IPS-NIHi7 (cell line): ENCODE data around the gene CCDC194.
A peak's percentile ranks its signal among the peaks of the same experiment; 100 is the strongest.

Experiments used
- DNase-seq: peaks from one replicate; pipeline ENCODE4 v3.0.0; 2012; ENCODE audit warnings: mixed read lengths; ENCODE audit errors: extremely low spot score

Gene CCDC194

GRCh38 chr19:17406046-17406886 is 12.3 kb upstream of the CCDC194 start:
- DNase-seq = no peak

- DNase-seq = peak; percentile 68
Observed at GRCh38 chr19:17405250-17406045, 11.5 kb upstream of the CCDC194 start, which contains the start of gene BST2. BST2 (minus strand) TSS chr19:17405630; CDS start chr19:17405575, 55 bp downstream.

- DNase-seq = no peak
Observed at GRCh38 chr19:17404621-17405249, 10.7 kb upstream of the CCDC194 start.

DNA sequence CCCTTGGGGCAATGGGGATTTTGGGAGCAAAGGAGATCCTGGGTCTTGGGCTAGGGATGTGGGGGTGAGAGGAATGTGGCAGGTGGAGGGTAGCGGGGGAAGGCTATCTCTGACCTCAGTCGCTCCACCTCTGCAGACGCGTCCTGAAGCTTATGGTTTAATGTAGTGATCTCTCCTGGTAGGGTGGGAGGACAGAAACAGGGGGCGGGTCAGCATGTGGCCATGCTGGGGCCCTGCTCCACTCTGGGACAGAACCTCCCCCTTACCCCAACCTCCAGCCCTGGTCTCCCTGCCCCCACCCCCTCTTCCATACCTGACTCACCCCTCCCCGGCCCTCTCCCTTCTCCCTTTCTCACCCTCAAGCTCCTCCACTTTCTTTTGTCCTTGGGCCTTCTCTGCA is 10.0 kb upstream of the CCDC194 start:
- peak; percentile 32 for DNase-seq

DNA sequence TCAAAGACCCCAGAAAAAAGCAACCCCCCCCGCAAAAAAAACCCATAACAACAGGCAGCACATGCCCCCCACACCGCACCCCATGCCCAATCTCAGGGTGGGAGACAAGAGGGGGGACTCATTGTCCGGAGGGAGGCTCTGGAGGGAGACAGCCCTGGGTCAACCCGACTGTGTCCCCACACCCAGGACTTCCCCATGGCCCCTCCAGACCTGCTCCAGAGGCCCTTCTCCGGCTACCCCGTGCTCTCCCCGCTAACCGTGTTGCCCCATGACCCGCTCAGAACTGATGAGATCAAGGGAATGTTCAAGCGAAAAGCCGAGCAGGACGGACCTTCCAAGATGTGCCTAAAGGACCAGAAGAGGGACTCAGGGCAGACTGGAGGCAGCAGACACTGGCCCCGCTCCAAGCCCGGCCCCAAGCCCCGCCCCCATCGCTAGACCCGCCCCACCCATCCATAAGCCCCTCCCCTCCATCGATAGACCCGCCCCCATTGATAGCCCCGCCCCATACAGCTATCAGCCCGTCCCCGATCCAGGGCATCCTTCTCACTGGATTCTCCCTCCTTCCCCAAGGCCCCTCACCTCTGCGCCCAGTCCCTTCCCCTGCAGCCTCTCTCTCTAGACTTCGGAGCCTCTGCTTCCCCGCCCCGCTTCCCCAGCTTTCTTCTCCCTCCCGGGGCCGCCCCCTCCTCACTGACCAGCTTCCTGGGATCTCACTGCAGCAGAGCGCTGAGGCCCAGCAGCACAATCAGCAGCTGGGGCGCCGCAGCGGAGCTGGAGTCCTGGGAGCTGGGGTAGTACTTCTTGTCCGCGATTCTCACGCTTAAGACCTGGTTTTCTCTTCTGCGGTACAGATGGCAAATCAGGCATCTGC is 9.2 kb upstream of the CCDC194 start:
- DNase-seq = peak; percentile 95

GRCh38 chr19:17401628-17402027 is 7.6 kb upstream of the CCDC194 start:
- DNase-seq = no peak

GRCh38 chr19:17398902-17399527 is 5.0 kb upstream of the CCDC194 start:
- DNase-seq = no peak

- DNase-seq = peak; percentile 83
Observed at GRCh38 chr19:17394891-17395415, 957 bp upstream of the CCDC194 start.

- no peak for DNase-seq
Observed at GRCh38 chr19:17393002-17393401, 994 bp downstream of the CCDC194 start.

DNA sequence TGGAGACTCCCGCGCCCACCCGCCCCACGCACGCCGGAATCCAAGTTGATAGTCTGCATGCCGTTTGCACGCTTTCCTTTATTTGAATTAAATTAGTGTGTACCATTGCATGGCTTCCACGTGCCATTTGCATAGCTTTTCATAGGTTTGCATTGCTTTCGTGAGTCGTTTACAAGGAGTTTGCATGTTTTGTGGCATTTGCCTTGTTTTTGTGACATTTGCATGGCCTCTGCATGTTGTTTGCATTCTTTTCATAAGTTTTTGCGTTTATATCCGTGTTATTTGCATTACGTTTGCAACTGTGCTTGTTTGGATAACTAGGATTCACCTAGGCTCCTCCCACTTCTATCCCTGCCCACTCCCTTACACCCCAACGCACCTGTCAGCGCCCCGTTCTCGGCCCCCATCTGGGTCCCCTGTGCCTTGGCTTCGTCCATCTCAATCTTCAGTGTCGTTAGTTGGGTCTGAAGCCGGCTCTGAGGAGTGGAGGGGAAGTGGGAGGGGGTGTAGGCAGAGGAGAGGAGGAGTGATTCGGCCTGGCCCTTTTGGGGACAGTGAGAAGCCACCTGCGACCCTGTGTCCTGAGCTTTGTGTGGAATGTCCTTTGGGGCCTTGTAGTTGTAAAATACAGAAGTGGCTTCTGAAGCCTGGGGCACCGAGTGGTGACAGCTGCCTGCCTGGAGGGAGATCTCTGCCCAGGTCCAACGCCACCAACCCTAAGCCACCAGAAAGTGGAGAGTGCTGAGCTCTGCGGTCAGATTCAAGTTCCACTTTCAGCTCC is 2.4 kb downstream of the CCDC194 start:
- no peak for DNase-seq

- DNase-seq = peak; percentile 96
Observed at GRCh38 chr19:17390665-17391370, 3.2 kb downstream of the CCDC194 start.

GRCh38 chr19:17389957-17390664 is 3.9 kb downstream of the CCDC194 start:
- peak; percentile 39 for DNase-seq

- no peak for DNase-seq
Observed at GRCh38 chr19:17389288-17389687, 4.7 kb downstream of the CCDC194 start.

DNA sequence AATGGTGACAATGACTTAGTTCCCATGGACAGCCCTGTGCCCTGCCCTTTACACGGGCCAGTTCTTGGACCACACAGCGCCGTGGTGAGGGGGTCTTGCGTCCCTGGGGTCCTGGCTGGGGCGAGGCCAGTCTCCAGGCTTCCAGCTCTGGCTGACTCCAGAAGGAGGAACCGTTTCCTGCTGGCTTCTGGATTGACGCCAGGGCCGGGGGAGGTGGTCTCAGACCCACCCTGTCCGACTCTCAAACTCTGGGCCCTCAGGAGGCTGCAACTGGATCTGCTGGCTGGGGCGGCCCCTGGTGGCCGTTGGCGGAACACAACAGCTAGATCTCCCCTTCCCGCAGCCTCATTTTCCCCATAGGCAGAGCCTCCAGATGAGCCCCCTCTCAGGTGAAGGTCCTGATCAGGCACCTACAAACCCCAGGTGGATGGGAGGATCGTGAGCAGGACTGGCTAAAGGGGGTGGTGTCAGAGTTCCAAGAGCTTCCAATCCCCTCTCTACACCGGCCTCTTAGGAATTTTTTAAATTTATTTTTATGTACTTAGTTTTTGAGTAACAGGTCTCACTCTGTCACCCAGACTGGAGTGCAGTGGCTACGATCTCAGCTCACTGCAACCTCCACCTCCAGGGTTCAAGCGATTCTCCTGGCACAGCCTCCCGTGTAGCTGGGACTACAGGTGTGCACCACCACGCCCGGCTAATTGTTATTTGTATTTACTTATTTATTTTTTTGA is 8.0 kb downstream of the CCDC194 start:
- peak; percentile 85 for DNase-seq

GRCh38 chr19:17380426-17381138 is 13.4 kb downstream of the CCDC194 start:
- DNase-seq = no peak

DNA sequence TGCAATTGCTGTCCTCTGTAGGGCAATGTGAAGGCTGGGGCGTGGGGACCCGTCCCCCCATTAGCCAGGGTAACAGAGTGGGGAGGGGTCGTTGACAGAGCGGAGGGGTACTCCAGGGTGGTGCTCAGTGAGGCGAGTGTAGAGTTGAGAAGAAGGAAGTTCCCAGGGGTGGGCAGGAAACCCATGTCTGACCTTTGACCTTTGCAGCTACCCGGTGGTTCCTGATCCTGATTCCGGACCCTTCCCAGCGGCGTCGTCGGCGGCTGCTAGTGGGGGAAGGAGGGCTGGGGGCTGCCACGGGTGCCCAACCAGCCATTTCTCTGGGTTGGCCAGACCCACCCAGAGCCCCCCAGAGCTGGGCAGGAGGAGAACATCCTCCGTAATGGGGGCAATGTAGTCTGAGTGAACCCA is 14.8 kb downstream of the CCDC194 start:
- DNase-seq = peak; percentile 68

DNA sequence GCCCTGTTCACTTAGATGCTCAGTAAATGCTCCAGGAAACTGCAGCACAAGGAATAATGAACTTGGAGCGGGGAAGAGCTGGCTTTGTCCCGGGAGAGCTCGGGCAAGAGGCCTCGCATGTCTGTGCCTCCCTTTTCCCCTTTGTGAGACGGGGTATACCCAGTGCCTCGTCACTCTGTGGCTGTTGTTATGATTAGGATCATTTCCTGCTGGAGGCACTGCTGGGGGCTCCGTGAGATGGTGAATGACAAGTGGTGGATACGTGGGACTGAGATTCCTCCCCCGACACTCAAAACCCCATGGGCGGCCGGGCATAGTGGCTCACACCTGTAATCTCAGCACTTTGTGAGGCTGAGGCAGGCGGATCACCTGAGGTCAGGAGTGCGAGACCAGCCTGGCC is 15.7 kb downstream of the CCDC194 start:
- no peak for DNase-seq
